ENCODE measurements around the gene ELL2. TPM values are rescaled to one million over a fixed set of nuclear protein-coding genes. Genes with fewer than 3 reads are reported as not detected.

ELL2 gene
- total and polyA plus RNA-seq, 2 donors (not counting 1 experiment from before 2014, with no cell fraction given), result 7.2 to 27.0 TPM

- Histone ChIP-seq H3K79me2 (ENCODE audit: control insufficient read depth, insufficient read depth, low read length) (no peaks in the 10 kb centered on the region), H2AFZ (ENCODE audit: insufficient read depth, low read depth, low read length, poor library complexity, severe bottlenecking) (no peak overlapping the region), H3K4me2 (replicated peaks; ENCODE audit: low read depth, low read length, poor library complexity, severe bottlenecking) (no peak overlapping the region), H3K4me1 (ENCODE audit: control insufficient read depth in 2 of 2, insufficient read depth in 2 of 2, low read length in 2 of 2) (peaks cover 21 to 24% of the 10 kb centered on the region in 2 donors), H4K20me1 (ENCODE audit: control insufficient read depth, insufficient read depth, low read length, poor library complexity, severe bottlenecking) (no peaks in the 10 kb centered on the region), H3K27ac (ENCODE audit: low read length in 2 of 2) (no peak overlapping the region), H3K27me3 (replicated peaks in 1 of 4; ENCODE audit: control extremely low read depth in 1 of 4, control insufficient read depth in 3 of 4, insufficient read depth in 4 of 4, low read length in 3 of 4) (peaks cover 0 to 6% (median 1%) of the 10 kb centered on the region in 4 experiments), H3K9ac (ENCODE audit: low read length) (no peak overlapping the region), H3K9me3 (ENCODE audit: control extremely low read depth in 1 of 3, control insufficient read depth in 2 of 3, insufficient read depth in 1 of 3, low read length in 2 of 3) (peaks cover 0 to 5% (median 0%) of the 10 kb centered on the region in 3 donors), H3K36me3 (replicated peaks in 1 of 2; ENCODE audit: control extremely low read depth in 1 of 2, control insufficient read depth in 1 of 2, extremely low read depth in 1 of 2, insufficient read depth in 2 of 2, low read length in 1 of 2) (no peaks in the 10 kb centered on the region), H3K4me3 (ENCODE audit: control extremely low read depth in 1 of 5, extremely low read depth in 1 of 5, insufficient read depth in 1 of 5, low read depth in 2 of 5, low read length in 4 of 5) (no peak overlapping the region)
- Mint-ChIP-seq H3K9me3 (ENCODE audit: insufficient read depth) (no peaks in the 10 kb centered on the region), H3K27me3 (peaks cover 6% of the 10 kb centered on the region), H3K4me1 (peaks cover 32% of the 10 kb centered on the region), H3K27ac (no peak overlapping the region), H3K4me3 (no peak overlapping the region)
- TF ChIP-seq CTCF (IDR thresholded peaks at IDR 0.05), result no peak
- no peak for TF ChIP-seq EZH2 (IDR thresholded peaks at IDR 0.05; ENCODE audit: borderline replicate concordance, insufficient read depth, low read depth, low read length, poor library complexity, severe bottlenecking)
- intact Hi-C loops (cut with micrococcal nuclease), result loop anchor here (5.0 kb wide), 1 partner anchor 98 kb away; the partner anchor contains the start of gene ELL2
- no CpG with 5 or more reads among the region's 1 CpG for WGBS (ENCODE audit: insufficient coverage)
- DNase-seq (no peak), ATAC-seq (ENCODE audit: low read depth) (no peak)
- POLR2A ChIA-PET, result no interaction called here
- CTCF ChIA-PET, result interaction anchor here (0.6 to 1.5 kb wide), 4 partner anchors 10 to 737 kb away, joined by 3 to 5 read pairs (median 4); no protein-coding TSS in a partner anchor
Measured at GRCh38 chr5:95864456-95864855, 97.2 kb downstream of the ELL2 start.

- DNase-seq, result no peak
- CTCF ChIA-PET, result interaction anchor here (1.1 to 7.0 kb wide), 2 partner anchors 10 to 474 kb away, joined by 3 to 151 read pairs; no protein-coding TSS in a partner anchor
- POLR2A ChIA-PET, result no interaction called here
- Mint-ChIP-seq H3K9me3 (ENCODE audit: insufficient read depth) (no peaks in the 10 kb centered on the region), H3K27ac (no peak overlapping the region), H3K27me3 (peaks cover 11% of the 10 kb centered on the region), H3K4me3 (no peak overlapping the region), H3K4me1 (peaks cover 34% of the 10 kb centered on the region)
- intact Hi-C loops (cut with micrococcal nuclease), result loop anchor here (5.0 kb wide), 1 partner anchor 99 kb away; the partner anchor contains the start of gene ELL2
- H3K4me3 ChIP-seq (ENCODE audit: control extremely low read depth in 1 of 5, extremely low read depth in 1 of 5, insufficient read depth in 1 of 5, low read depth in 2 of 5, low read length in 4 of 5), result no peak overlapping the region
- H3K27ac ChIP-seq (ENCODE audit: low read length in 2 of 2), result no peak overlapping the region
- peaks cover 15 to 21% of the 10 kb centered on the region in 2 donors for H3K4me1 ChIP-seq (ENCODE audit: control insufficient read depth in 2 of 2, insufficient read depth in 2 of 2, low read length in 2 of 2)
- TF ChIP-seq CTCF (IDR thresholded peaks at IDR 0.05), result no peak
- no peak for TF ChIP-seq EZH2 (IDR thresholded peaks at IDR 0.05; ENCODE audit: borderline replicate concordance, insufficient read depth, low read depth, low read length, poor library complexity, severe bottlenecking)
- no peak overlapping the region for H3K4me2 ChIP-seq (replicated peaks; ENCODE audit: low read depth, low read length, poor library complexity, severe bottlenecking)
- WGBS (ENCODE audit: insufficient coverage), result 34% methylated on average over 3 of the region's 4 CpGs
- H3K27me3 ChIP-seq (replicated peaks in 1 of 4; ENCODE audit: control extremely low read depth in 1 of 4, control insufficient read depth in 3 of 4, insufficient read depth in 4 of 4, low read length in 3 of 4), result peaks cover 0 to 6% (median 1%) of the 10 kb centered on the region in 4 experiments
- no peak overlapping the region for H2AFZ ChIP-seq (ENCODE audit: insufficient read depth, low read depth, low read length, poor library complexity, severe bottlenecking)
- H3K9ac ChIP-seq (ENCODE audit: low read length), result no peak overlapping the region
- H3K9me3 ChIP-seq (ENCODE audit: control extremely low read depth in 1 of 3, control insufficient read depth in 2 of 3, insufficient read depth in 1 of 3, low read length in 2 of 3), result no peaks in the 10 kb centered on the region
- no peaks in the 10 kb centered on the region for H3K79me2 ChIP-seq (ENCODE audit: control insufficient read depth, insufficient read depth, low read length)
- no peak for ATAC-seq (ENCODE audit: low read depth)
- H4K20me1 ChIP-seq (ENCODE audit: control insufficient read depth, insufficient read depth, low read length, poor library complexity, severe bottlenecking), result no peaks in the 10 kb centered on the region
- H3K36me3 ChIP-seq (replicated peaks in 1 of 2; ENCODE audit: control extremely low read depth in 1 of 2, control insufficient read depth in 1 of 2, extremely low read depth in 1 of 2, insufficient read depth in 2 of 2, low read length in 1 of 2), result no peaks in the 10 kb centered on the region
Measured at GRCh38 chr5:95863383-95863757, 98.3 kb downstream of the ELL2 start.
